Thyroid gland (tissue), 4 donors: ENCODE data around the gene EIF3B.

ENCODE experiments used
- CTCF ChIP-seq, 6 experiments: fragments of 200-600 bp in 3 of 6; fragments of 450-650 bp in 3 of 6; sonication (generic) in 3 of 6; IDR thresholded peaks; one replicate each; pipeline ENCODE4 v1.5.1; 2016 to 2019; ENCODE audit warnings: antibody characterized with exemption in 6 of 6, mild to moderate bottlenecking in 2 of 6, inconsistent platforms in 1 of 6, moderate library complexity in 1 of 6
- POLR2A ChIP-seq, 2 donors: fragments of 450-650 bp; IDR thresholded peaks; one replicate each; pipeline ENCODE4 v1.6.1; 2017; ENCODE audit warnings: antibody characterized with exemption in 2 of 2, mild to moderate bottlenecking in 2 of 2, moderate library complexity in 1 of 2

DNA sequence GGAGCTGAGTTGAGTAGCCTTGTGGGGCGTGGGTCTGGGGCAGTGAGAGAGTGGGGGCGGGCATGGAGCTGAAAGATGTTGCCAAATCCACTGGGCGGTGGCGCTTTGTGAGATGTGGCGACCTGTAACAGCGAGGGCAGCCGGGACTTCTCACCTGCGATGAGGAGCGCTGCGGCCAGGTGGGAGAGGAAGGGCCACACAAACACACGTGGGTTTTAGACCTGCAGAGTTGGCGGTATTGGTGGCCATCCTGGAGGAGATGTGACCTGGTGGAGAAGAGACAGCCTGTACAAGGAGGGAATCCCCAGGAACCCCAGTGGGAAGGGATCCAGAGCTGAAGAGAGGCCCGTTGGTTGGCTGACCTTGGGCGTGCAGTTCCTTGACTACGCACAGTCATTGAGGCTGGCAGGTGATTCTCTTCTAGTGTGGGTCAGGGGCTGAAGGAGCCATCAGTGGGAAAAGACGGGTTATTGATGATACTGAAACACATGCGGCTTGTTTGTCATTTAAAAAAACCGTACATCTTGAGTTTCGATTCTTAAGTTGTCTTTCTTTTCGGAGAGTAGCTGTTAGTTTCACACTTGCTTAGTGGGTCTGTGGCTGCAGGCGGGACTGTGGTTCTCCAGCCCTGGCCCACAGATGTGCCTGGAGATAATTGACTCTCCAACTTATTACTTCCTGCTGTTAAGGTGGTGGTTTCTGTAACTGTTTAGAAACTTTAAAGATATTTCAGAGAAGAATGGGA, 51.1 kb downstream of the EIF3B start:
- TF ChIP-seq CTCF (IDR thresholded peaks at IDR 0.05) (no peak), POLR2A (IDR thresholded peaks at IDR 0.05) (no peak)
